Stimulated activated CD8-positive, alpha-beta memory T cell treated with anti-CD3 and anti-CD28 coated beads, Interleukin-7, amount 100 ng/mL, for 24 hours (primary cell): ENCODE data around the gene AHCYL2.
"Not testable (repeated sequence)": the region's sequence is repeated elsewhere in the genome, so short reads cannot be mapped to it uniquely, and the experiment has no call there.

ENCODE experiments used
- DNase-seq: peaks from one replicate; pipeline ENCODE4 v3.0.0-alpha.2; 2020; ENCODE audit warnings: low read depth

AHCYL2 gene

DNA sequence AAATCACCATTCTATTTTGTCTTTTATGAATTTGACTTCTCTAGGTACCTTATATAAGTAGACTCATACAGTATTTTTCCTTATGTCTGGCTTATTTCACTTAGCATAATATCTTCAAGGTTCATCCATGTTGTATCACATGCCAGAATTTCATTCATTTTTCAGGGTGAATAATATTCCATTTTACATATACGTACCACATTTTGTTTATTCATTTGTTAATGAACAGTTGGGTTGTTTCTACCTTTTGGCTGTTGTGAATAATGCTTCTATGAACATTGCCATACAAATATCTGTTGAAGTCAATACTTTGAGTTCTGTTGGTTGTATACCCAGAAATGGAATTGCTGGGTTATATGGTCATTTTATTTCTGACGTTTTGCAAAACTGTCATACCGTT is 20.7 kb downstream of the AHCYL2 start:
- no peak for DNase-seq

DNA sequence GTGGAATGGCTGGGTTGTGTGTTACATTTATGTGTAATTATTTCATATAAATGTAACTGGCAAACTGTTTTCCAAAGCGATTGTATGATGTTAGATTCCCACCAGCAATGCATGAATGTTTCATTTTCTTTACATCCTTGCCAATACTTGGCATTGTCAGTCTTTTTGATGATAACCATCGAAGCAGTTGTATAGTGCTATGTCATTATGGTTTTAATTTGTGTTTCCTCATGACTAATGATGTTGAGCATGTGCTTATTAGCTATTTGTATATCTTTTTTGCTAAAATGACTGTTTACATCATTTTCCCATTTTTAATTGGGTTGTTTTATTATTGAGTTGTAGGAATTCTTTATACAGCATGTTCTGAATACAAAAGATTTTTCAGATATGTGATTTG is 22.3 kb downstream of the AHCYL2 start:
- no peak for DNase-seq

DNA sequence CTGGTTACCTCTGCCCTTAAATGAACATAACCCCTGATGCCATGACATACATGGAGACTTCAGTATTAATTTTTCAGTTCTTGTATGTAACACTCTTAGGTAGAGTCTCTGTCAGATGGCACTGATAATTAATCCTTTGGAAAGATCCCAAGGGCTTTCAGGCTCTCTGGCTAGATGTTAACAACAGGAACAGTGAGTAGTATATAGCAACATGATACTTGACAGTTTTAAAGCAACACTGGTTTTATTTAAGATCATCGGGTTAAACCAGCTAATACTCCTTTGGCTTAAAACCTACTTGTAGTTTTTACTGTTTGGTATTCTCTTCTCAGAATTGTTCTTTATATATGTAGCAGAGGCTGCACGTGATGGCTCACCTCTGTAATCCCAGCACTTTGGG is 27.3 kb downstream of the AHCYL2 start:
- no peak for DNase-seq

DNA sequence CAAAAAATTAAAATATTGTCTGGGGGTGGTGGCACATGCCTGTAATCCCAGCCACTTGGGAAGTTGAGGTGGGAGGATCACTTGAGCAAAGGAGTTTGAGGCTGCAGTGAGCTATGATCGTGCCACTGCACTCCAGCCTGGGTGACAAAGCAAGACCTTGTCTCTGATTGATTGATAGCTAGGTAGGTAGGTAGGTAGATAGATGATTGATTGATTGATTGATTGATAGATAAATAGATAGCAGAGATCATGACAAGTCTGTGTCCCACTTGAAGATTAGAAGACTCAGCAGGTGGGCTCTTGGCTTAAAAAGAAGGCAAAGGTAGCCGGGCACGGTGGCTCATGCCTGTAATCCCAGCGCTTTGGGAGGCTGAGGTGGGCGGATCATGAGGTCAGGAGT is 27.8 kb downstream of the AHCYL2 start:
- DNase-seq: not testable (repeated sequence)

DNA sequence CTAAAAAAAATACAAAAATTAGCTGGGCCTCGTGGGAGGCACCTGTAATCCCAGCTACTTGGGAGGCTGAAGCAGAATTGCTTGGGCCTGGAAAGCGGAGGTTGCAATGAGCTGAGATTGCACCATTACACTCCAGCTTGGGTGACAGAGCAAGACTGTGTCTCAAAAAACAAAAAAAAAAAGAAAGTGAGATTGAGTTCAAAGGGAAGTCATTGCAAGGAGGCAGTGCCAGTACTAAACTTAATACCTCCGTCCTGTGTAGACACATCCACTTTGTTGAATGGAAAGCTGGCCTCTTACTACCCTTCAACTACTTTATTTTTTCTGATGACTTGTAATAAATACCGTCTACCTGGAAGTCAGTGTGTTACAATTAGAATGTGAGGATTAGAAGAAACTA is 31.0 kb downstream of the AHCYL2 start:
- DNase-seq: no peak

DNA sequence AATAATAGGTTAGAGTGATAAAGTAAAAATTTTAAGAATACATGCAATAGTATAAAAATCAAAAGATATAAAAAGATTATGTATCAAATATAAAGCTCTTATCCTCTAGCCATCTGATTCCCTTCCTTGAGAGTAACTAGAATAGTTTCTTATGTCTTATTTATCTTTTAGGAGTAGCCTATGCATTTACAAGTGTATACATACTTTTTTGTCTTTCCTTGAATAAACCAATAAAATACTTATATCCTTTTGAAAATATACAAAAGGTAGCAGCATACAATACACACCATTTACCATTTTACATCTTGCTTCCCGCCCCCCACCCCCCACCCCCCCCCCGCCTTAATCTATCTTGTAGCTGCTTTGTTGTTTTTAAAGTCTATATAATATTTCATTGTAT is 31.4 kb downstream of the AHCYL2 start:
- DNase-seq: no peak

DNA sequence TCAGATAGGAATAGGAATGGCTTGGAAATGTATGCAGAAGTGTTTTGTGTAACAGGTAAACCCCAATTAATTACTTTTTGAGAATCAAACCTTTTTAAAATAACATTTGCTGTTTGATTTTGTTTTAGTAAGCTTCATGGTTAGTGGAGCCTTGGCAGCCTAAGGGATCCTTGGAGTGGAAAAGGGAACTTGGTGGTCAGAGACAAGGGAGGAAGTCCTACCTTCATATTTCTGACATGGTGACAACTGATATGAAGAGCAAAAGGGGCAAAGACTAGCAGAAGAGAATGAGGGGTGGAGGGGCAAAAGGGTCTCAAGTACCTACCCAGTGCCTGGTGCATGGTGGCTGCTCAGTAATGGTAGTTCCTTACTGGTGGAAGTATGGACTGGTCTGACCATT is 32.3 kb downstream of the AHCYL2 start:
- DNase-seq: no peak

DNA sequence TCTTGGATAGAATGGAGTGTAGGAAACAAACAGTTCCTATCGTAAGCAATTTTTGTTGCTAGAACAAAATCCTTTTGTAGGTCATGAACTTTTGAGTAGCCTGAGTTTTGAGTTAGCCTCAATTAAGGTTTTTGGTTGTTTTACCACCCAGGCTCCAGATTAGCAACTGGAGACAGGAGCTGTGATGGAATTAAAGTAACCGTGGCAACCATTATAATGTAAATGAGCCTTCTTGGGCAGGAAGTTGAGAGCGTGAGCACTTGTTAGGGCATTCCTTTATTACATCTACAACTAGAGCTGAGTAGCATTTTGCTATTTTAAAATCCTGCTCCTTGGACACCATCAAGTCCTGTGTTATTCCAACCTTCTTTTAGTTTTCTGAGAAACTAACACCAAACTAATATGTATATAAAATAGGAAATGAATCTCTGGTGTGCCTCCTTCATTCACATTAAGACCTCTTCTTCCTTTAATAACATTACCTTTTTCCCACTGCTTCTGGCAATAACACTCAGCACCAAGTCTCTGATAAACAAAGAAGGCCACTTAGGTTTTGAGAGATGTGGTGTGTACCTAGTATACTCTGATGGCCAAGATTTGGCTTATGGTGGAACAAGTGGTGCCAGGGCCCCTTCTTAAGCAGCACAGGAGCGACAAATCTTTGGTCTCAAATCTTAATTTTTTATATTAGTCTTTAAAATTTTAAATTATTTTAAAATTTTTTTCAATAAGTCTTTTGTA is 34.0 kb downstream of the AHCYL2 start:
- DNase-seq: no peak

DNA sequence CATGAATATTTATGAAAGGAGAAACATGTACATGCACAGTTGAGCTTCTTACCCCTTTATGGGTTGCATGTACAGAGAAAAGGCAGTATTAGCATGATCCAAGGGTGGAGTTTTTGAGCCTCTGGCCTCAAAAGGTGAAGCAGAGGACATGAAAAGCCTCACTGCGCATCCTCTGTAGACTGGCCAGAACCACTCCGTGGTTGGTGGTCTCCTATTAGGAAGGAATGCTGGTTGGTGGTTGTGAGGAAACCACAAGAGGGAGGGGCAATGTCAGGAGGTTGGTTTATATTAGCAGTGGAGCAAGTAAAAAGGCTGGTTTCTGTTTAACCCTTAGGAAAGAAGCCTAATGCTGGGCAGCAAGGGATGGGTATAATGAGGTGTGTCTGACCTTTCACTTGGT is 37.5 kb downstream of the AHCYL2 start:
- DNase-seq: no peak

DNA sequence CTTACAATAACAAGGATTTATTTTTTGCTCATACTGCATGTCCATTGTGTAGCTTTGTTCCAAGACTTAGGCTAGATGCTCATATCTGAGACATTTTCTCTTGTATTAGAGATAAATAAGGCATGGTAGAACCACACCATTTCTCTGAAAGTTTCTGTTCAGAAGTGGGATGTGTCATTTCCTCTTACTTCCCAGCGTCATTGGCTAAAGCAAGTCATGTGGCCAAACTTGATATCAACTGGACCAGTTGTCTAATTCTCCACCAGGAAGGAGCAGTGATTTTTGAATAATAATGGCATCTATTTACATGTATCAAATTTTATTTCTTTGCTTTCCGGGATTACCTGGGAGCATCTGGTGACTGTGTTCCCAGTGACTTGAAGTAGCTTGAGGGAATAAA is 38.3 kb downstream of the AHCYL2 start:
- no peak for DNase-seq

DNA sequence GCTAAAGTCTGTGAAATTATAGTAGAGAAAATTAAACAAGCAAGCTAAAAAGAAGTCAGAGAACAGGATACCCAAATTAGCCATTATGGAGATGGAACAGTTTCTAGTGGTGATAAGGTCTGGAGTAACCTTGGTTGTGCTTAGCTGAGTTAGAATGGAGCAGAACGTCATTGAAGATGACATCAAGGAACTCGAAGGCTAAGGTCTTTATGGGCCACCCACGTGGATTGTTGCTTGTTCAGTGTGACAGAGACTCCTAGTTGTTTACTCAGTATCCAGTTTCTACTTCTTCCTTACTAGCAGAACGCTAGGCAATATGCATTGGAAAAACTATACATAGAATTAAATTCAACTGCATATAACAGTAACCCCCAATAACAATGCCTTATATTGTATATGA is 39.7 kb downstream of the AHCYL2 start:
- DNase-seq: no peak

DNA sequence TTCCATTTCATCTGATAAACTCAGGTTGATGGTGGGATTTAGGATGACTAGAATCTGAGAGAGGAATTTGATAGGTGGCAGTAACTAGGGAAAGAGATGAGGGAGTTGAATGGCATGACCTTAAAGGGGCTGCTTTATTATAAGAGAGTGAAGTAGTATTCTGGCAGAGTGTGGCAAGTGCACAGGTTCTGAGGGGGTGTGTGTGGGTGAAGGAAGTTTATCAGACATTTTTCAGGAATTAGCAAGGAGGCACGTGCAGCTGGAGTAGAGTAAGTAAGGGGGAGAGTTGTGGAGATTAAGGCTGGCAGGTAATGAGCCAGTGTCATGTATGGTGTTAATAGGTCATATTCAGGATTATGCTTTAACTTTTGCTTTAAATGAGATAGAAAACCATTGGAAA is 40.5 kb downstream of the AHCYL2 start:
- DNase-seq: no peak

DNA sequence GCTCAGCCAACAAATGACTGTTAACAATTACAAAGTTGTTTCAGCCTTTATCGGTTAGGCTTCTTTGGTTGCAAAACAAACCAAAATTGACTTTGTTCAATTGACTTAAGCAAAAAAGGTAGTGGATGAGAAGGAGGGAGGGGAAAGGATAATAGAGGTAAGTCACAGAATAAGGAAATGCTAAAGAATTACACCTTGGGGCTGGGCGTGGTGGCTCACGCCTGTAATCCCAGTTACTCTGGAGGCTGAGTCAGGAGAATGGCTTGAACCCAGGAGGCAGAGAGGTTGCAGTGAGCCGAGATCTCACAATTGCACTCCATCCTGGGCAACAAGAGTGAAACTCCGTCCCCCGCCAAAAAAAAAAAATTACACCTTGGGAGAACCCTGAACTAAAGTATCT is 41.4 kb downstream of the AHCYL2 start:
- DNase-seq: no peak

DNA sequence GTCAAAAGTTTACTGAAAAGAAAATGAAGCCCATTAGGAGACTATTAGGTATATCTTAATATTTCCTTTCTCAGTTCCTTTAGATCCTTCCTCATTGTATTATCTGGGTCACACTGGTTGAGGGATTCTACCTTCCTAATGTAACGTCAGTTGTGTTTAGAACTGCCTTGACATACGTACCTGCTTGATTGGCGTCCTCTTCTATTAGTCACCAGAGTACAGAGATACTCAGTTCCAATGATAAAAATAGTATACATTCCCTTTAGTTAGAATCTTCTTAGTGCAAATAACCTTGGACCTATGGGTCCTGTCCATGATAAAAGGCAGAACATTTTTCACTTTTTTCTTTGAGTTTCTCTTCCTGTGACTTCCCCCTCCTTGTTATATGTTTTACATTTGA is 45.2 kb downstream of the AHCYL2 start:
- no peak for DNase-seq

DNA sequence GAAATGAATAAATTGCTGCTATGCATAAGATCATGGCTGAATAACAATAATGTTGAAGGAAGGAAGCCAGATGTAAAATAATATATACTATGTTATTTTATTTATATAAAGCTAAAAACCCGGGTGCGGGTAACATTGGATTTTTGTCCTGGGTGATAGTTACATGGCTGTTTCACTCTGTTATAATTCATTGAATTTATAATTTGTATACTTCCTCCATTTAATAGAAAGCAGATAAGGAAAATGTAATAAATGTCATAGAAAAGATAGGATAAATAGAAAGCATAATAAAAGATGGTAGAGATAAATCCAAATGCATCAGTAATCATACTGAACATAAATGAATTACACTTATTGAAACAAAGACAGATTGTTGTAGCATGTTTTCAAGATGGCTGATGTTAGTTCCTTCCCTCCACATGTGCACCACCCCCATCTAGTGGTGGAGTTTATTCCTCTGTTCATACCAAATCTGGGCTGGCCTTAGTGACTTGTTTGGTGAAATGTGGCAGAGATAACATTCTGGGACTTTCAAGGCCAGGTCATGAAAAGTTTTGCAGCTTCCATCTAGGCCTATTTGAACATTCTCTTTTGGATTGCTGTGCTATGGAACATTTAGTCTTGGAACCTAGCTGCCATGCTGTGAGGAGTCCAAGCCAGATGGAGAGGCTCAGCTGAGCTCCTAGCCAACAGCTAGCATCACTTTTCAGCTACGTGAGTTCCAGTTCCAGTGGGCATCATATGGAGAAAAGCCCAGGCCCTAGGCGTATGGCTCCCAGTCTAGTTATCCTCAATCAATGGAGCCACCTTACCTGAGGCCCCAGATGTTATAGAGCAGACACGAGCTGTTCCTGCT is 46.9 kb downstream of the AHCYL2 start:
- peak; percentile 8 for DNase-seq

DNA sequence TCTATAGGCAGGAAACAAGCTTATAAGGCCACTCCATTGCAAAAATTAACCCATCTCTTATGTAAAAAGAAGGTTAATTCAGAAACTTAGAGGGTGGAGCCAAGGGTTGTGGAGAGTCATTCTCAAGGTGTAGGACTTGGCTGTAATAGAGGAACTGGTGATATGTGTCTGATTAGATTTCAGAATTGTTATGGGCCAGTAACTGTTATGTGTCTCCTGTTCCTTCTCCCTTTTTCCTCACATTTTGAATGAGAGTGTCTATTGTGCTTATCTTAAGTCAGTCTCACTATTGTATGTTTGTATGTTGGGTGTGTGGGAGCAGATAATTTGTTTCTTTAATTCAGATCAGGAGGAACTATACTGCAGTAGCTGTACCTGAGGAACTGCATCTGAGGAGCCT is 49.1 kb downstream of the AHCYL2 start:
- no peak for DNase-seq

DNA sequence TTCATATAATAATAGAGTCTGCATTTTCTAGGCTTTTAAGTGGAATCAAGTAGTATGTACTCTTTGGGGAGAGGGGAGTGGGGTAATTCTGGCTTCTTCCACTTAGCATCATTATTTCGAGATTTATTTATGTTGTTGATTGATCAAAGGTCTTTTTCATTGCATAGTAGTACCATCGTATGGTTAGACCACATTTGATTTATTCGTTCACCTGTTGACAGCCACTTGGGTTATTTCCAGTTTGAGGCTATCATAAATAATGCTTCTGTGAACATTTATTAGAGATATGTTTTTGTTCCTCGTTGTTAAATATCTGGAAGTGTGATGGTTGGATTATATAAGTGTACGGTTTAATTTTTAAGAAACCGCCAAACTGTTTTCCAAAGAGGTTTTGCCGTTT is 52.8 kb downstream of the AHCYL2 start:
- DNase-seq: no peak

DNA sequence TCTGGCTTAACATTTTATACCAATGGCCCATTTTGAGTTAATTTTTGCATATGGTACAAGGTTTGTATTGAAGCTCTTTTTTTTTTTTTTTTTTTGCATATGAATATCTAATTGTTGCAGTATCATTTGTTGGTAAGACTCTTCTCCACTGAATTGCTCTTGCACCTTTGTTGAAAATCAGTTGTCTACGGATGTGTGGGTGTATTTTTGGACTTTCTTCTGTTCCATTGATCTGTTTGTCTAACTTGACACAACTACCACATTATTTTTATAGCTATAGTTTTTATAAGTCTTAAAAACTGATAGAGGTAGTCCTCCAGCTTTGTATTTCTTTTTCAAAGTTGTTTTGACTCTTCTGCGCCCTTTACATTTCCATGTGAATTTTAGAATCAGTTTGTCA is 53.9 kb downstream of the AHCYL2 start:
- DNase-seq: no peak

DNA sequence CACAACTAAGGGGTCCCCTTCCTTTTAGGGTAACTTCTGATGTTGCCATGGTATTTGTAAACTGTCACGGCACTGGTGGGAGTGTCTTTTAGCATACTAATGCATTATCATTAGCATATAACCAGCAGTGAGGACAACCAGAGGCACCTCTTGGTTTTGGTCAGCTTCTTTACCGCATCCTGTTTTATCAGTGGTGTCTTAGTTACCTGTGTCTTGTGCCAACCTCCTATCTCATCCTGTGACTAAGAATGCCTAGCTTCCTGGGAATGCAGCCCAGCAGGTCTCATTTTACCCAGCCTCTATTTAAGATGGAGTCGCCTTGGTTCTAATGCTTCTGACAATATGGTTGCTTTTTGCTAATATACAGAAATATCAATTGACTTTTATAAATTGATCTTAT is 54.9 kb downstream of the AHCYL2 start:
- no peak for DNase-seq

DNA sequence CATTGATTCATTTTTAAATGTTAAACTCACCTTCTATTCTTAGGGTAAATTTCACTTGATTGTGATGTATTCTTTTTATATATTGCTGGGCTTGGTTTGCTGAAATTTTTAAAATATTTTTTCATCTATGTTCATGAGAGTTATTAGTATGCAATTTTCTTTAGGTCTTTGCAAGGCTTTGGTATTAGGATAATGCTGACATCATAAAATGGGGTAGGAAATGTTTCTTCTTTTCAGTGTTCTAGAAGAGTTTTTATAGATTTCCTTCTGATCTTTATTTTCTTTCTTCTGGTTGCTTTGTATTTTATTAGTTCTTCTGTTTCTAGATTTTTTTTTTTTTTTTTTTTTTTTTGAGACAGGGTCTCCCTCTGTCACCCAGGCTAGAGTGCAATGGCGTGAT is 56.3 kb downstream of the AHCYL2 start:
- no peak for DNase-seq

DNA sequence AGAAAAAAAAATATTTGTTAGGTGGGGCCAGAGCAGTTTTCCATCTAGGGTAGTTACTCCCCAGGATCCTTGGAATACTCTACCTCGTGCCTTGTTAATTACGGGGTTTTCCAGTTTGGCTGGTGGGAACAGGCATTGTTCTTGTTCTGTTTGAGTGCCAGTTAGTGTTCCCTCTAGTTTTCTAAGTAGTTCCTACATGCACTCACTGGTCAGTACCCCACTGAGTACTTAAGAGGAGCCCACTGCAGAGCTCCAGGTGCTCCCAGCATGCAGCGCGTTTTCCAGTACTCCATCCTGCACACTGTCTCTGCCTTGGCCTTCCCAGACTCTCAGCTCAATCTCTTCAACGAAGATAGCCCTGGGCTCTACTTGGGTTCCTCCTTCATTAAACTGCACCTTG is 58.0 kb downstream of the AHCYL2 start:
- DNase-seq: no peak

DNA sequence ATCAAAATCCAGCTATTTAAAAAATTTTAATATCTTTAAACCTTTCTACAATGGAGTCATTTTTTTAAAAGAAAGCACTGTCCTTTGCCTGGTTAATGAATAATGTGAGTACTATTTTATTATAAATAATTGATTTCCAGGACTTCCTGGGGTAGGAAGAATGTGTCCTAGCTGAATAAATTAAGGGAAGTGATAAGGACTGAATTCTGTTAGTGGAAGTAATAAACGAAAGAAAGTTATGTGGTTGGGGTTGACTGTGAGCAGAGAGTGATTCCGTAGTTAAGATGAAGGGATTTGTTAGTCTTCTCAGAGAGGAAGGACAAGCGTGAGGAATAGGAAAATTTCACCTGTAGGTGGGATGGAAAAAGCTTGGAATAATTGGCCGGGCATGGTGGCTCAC is 59.1 kb downstream of the AHCYL2 start:
- no peak for DNase-seq

DNA sequence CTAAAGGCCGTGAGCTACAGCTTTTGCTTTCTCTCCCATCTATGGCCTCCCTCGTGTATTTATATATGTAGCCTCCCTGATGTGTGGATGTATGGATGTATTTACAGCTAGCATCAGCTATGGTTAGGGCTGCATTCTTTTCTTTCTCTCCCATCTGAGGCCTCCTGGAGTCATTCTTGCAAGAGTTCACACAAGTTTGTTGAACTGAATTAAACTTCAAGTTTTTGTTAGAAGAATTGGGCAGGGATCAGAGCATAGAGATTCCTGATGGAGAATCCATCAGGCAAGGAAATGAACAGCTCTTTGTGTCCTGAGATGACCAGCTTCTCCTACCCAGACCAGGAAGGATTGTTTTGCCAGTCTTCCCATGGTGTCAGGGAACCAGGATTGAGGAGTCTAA is 60.3 kb downstream of the AHCYL2 start:
- DNase-seq: no peak

DNA sequence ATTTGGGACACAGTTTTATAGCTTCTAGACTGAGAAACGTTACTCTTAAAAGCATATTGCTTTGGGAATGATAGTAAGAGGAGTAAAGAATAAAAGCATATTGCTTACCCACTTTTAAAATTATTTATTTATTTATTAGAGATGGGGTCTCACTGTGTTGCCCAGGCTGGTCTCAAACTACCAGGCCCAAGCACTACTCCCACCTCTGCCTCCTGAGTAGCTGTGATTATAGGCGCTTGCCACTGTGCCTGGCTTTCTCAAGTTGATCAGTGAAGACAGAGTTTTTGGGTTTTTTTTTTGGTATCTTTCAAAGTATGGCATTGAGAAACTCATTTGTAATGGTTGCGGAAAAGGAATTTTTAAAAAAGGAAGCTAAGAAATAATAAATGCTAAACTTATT is 68.0 kb downstream of the AHCYL2 start:
- no peak for DNase-seq
